ENCODE results near the gene AGO4. TPM values are rescaled to one million over a fixed set of nuclear protein-coding genes. Genes with fewer than 3 reads are reported as not detected.
"Not testable (repeated sequence)": the region's sequence is repeated elsewhere in the genome, so short reads cannot be mapped to it uniquely, and the experiment has no call there.

Gene AGO4
- total RNA-seq, 2 donors from 2014 or later, result 10.2 to 15.3 TPM

DNA sequence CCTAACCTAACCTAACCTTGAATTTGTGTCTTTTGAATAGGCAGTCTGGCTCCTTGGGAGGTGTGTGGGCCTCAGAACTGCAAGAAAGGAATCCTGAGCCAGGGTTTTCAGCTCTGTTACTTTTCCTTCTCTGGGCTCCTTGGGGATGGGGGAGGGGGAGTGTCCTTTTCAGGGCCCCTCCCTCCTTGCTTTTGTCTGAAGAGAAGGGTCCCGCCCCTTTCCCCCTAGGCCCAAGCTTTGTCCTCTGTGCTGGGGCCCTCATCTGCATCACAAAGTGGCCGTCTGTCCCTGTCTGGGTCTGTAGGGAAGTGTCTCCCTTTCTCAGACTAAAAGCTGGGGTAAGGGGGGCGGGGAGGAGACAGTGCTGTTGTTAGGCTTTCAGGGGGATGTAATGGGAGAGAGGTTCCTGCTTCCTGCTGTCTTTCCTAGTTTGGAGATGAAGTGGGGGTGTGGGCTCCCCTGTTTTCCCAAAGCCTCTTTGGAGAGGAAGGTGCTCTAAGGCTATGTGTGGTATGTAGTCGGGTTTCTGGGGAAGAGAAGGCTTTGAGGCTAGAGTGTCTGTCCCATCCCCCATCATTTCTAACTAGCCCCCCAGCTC lies 78.2 kb downstream of the AGO4 start:
- no peak for DNase-seq (ENCODE audit: low spot score)
- Mint-ChIP-seq H3K4me3 (no peak overlapping the region), H3K4me1 (ENCODE audit: low read depth in 2 of 2) (peaks cover 31 to 41% of the 10 kb centered on the region in 2 donors), H3K36me3 (peaks cover 11% of the 10 kb centered on the region), H3K9me3 (no peaks in the 10 kb centered on the region), H3K27me3 (no peaks in the 10 kb centered on the region), H3K27ac (peak overlapping the region in 1 of 2 donors; percentile 0)
- ATAC-seq, result no peak

DNA sequence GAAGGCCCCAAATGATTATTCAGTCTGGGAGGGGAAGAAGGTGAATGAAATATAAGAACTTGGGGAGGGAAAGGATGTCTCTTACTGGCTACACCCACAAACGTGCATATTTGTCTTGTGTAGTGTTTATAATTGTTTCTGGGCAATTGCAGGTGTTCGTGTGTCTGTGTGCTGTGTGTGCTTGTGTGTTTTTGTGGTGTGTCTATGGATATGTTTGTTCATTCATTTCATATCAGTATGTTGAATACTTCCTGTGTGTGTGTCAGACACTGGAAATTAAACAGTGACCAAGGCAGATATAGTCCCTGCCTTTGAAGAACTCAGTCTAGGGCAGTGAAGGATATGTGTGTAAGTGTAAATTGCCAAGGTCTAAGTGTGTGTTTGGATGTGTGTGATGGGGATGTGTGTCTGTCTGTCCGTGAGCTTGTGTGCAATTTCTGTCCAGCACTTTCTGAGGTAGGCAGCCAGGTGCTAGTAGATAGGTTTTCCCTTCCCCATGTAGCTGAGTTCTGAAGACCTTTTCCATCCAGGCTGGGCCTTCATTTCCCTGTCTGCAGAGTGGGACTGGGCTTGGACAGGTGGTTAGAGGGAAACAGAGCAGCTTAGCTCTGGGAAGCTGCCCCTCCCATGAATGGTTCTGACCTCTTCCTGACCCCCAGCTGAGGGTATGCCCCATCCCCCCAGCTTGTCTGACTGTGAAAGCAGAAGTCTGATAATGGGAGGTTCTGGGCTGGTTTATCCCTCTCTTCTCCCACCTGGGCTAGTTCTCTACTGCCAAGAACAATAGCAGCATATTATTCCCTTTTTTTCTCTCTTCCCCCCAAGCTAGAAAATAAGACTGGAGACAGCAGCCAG lies 79.0 kb downstream of the AGO4 start:
- Mint-ChIP-seq H3K27ac (peak overlapping the region in 1 of 2 donors; percentile 0), H3K4me3 (no peak overlapping the region), H3K27me3 (no peaks in the 10 kb centered on the region), H3K9me3 (no peaks in the 10 kb centered on the region), H3K4me1 (ENCODE audit: low read depth in 2 of 2) (peaks cover 29 to 38% of the 10 kb centered on the region in 2 donors), H3K36me3 (peaks cover 13% of the 10 kb centered on the region)
- no peak for DNase-seq (ENCODE audit: low spot score)
- no peak for ATAC-seq

DNA sequence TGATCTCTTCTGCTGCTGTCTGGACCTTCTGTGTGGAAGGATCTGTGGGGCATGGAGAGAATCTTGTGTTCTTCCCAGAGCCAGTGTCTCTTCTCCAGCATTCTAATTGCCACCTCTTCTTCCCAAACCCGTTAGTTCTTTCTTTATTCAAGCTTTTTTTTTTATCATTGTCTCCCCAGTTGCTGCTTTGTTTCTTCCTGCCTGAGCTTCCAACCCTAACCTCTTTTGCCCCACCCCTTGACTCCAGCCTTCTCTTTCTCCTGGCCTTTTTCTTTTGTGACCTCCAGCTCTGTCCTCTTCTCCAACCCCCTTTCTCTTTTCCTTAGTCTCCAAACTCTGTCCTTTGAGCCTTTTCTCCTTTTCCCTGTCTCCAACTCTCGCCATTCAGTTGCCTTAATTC lies 79.7 kb downstream of the AGO4 start:
- Mint-ChIP-seq H3K9me3 (no peaks in the 10 kb centered on the region), H3K27me3 (no peaks in the 10 kb centered on the region), H3K27ac (no peak overlapping the region), H3K36me3 (peaks cover 13% of the 10 kb centered on the region), H3K4me3 (no peak overlapping the region), H3K4me1 (ENCODE audit: low read depth in 2 of 2) (peaks cover 22 to 31% of the 10 kb centered on the region in 2 donors)
- ATAC-seq, result no peak
- no peak for DNase-seq (ENCODE audit: low spot score)

DNA sequence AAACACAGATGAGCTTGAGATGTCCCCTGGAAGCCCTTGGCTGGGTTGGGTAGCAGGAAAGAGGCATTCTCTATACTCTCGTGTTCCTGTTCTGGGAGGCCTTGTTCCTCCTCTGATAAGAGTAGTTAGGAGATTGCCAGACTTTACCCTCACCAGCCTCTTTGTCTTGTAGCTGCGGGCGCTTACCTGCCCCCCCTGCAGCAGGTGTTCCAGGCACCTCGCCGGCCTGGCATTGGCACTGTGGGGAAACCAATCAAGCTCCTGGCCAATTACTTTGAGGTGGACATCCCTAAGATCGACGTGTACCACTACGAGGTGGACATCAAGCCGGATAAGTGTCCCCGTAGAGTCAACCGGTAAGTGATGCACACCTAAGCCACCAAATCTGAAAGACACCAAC lies 80.4 kb downstream of the AGO4 start:
- ATAC-seq (no peak), DNase-seq (ENCODE audit: low spot score) (no peak)
- Mint-ChIP-seq H3K27ac (no peak overlapping the region), H3K27me3 (no peaks in the 10 kb centered on the region), H3K4me3 (no peak overlapping the region), H3K36me3 (peaks cover 13% of the 10 kb centered on the region), H3K4me1 (ENCODE audit: low read depth in 2 of 2) (peaks cover 19 to 28% of the 10 kb centered on the region in 2 donors), H3K9me3 (no peaks in the 10 kb centered on the region)

DNA sequence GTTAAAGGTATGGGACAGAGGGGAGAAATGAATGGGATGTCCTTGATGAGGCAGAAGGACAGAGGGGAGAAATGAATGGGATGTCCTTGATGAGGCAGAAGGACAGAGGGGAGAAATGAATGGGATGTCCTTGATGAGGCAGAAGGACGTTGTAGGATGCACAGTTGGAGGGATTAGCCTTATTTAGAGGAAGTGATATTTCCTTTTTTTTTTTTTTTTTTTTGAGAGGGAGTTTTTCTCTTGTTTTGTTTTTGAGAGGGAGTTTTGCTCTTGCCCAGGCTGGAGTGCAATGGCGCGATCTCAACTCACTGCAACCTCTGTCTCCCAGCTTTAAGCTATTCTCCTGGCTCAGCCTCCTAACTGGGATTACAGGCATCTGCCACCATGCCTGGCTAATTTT lies 81.2 kb downstream of the AGO4 start:
- Mint-ChIP-seq H3K4me1 (ENCODE audit: low read depth in 2 of 2) (peaks cover 19 to 28% of the 10 kb centered on the region in 2 donors), H3K36me3 (peaks cover 13% of the 10 kb centered on the region)
- H3K4me3 Mint-ChIP-seq; DNase-seq (ENCODE audit: low spot score); H3K27ac Mint-ChIP-seq; H3K27me3 Mint-ChIP-seq; ATAC-seq; H3K9me3 Mint-ChIP-seq: not testable (repeated sequence)

DNA sequence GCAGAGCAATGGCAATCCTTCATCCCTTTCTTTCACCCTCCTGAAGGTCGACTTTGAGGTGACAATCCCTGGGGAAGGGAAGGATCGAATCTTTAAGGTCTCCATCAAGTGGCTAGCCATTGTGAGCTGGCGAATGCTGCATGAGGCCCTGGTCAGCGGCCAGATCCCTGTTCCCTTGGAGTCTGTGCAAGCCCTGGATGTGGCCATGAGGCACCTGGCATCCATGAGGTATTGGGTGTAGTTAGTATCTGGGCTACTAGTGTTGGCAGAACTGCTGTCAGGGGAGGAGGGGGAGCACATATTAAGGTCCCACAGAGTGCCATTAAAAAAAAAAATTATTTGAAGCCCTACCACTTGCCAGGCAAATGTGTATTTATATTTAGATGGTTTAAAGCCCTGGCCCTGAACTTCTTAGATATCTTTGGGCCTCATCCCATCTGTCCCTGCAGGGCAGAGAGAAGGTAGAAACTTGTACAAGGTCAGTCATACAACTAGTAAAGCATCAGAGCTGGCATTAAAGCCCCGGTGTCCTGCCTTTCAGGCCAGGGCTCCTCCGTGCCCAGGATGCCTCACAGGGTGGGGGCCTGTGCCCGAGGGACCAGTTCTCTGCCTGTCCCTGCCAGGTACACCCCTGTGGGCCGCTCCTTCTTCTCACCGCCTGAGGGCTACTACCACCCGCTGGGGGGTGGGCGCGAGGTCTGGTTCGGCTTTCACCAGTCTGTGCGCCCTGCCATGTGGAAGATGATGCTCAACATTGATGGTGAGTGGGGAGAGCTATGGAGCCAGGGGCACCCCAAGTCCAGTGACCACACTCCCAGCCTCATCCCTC lies 85.4 kb downstream of the AGO4 start:
- Mint-ChIP-seq H3K4me1 (ENCODE audit: low read depth in 2 of 2) (peaks cover 5 to 10% of the 10 kb centered on the region in 2 donors), H3K9me3 (no peaks in the 10 kb centered on the region), H3K4me3 (no peak overlapping the region), H3K27me3 (no peaks in the 10 kb centered on the region), H3K27ac (peak overlapping the region in 1 of 2 donors; percentile 78), H3K36me3 (peaks cover 12% of the 10 kb centered on the region)
- no peak for DNase-seq (ENCODE audit: low spot score)
- ATAC-seq, result peak in 1 of 2 donors; percentile 35

- no peak overlapping the region for H3K4me3 Mint-ChIP-seq
- ATAC-seq, result peak; percentile 61 to 82
- peak overlapping the region; percentile 28 to 78 for H3K27ac Mint-ChIP-seq
- H3K36me3 Mint-ChIP-seq, result peaks cover 10% of the 10 kb centered on the region
- H3K27me3 Mint-ChIP-seq, result no peaks in the 10 kb centered on the region
- H3K4me1 Mint-ChIP-seq (ENCODE audit: low read depth in 2 of 2), result peaks cover 5 to 10% of the 10 kb centered on the region in 2 donors
- DNase-seq (ENCODE audit: low spot score), result no peak
- H3K9me3 Mint-ChIP-seq, result no peaks in the 10 kb centered on the region
These were observed 86.4 kb downstream of the AGO4 start for GRCh38 chr1:35894183-35894582.

GRCh38 chr1:35894656-35895055 lies 86.8 kb downstream of the AGO4 start:
- Mint-ChIP-seq H3K9me3 (no peaks in the 10 kb centered on the region), H3K4me1 (ENCODE audit: low read depth in 2 of 2) (peaks cover 5 to 10% of the 10 kb centered on the region in 2 donors), H3K27me3 (no peaks in the 10 kb centered on the region), H3K27ac (peak overlapping the region in 1 of 2 donors; percentile 28), H3K4me3 (no peak overlapping the region), H3K36me3 (peaks cover 12% of the 10 kb centered on the region)
- DNase-seq (ENCODE audit: low spot score) (no peak), ATAC-seq (no peak)

GRCh38 chr1:35899941-35900340 lies 92.1 kb downstream of the AGO4 start:
- ATAC-seq, result no peak
- Mint-ChIP-seq H3K27ac (no peak overlapping the region), H3K4me3 (no peak overlapping the region), H3K27me3 (no peaks in the 10 kb centered on the region), H3K36me3 (peaks cover 12% of the 10 kb centered on the region), H3K9me3 (no peaks in the 10 kb centered on the region), H3K4me1 (ENCODE audit: low read depth in 2 of 2) (peaks cover 0 to 5% of the 10 kb centered on the region in 2 donors)
- no peak for DNase-seq (ENCODE audit: low spot score)

GRCh38 chr1:35901235-35901634 lies 93.4 kb downstream of the AGO4 start:
- Mint-ChIP-seq H3K27me3 (no peaks in the 10 kb centered on the region), H3K27ac (no peak overlapping the region), H3K36me3 (peaks cover 12% of the 10 kb centered on the region)

GRCh38 chr1:35902671-35903070 lies 94.9 kb downstream of the AGO4 start:
- Mint-ChIP-seq H3K9me3 (no peaks in the 10 kb centered on the region), H3K27ac (no peak overlapping the region), H3K4me3 (no peak overlapping the region), H3K27me3 (no peaks in the 10 kb centered on the region), H3K4me1 (ENCODE audit: low read depth in 2 of 2) (peaks cover 0 to 5% of the 10 kb centered on the region in 2 donors), H3K36me3 (peaks cover 17% of the 10 kb centered on the region)
- ATAC-seq (no peak), DNase-seq (ENCODE audit: low spot score) (no peak)

More at GRCh38 chr1:35901235-35901634, 93.4 kb downstream of the AGO4 start:
- DNase-seq (ENCODE audit: low spot score) (no peak), ATAC-seq (no peak)
- Mint-ChIP-seq H3K4me1 (ENCODE audit: low read depth in 2 of 2) (peaks cover 0 to 5% of the 10 kb centered on the region in 2 donors), H3K9me3 (no peaks in the 10 kb centered on the region), H3K4me3 (no peak overlapping the region)
